ENCODE measurements around the gene SYT15. TPM values are rescaled to one million over a fixed set of nuclear protein-coding genes. Genes with fewer than 3 reads are reported as not detected.
"Not testable (repeated sequence)": the region's sequence is repeated elsewhere in the genome, so short reads cannot be mapped to it uniquely, and the experiment has no call there.

The SYT15 gene
- polyA plus RNA-seq, 3 donors, result 0.23 to 0.31 TPM; not detected in 1

DNA sequence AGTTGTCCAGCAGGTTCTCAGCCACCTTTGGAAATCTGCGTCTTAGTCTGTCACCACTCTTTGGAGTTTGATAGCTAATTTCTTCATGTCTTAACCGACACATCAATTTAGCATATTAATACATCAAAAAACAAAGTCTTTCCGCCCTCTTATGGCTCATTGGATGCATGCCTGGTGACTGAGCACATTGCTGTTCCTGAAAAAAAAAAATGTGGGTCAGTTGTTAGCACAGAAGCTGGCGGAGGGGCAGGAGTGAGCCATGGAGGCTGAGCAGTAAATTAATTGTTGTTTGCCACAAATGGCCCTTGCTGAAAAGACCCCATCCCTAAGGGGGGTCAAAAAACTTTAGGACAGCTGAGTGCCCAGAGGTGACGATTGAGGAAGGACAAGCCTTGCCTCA is 5.6 kb upstream of the SYT15 start:
- not testable (repeated sequence) for H3K4me1 Mint-ChIP-seq

DNA sequence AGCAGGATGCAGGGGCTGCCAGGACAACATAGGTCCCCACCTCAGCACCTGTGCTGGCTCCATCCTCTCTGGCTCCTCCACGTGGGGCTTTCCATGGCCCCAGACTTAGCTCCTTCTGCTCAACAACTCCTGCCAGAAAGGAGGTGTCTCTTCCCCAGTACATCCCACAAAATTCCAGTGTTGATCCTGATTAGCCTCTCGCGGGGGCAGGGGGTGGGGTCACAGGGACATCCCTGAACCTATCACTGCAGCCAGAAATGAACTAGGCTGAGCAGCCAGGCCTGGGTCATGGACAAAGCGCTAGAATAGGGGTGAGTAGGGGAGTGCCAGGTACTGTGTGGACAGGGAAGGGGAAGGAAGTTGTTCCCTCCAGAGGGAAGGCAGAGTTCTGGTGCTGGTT is 5.0 kb upstream of the SYT15 start:
- H3K4me3 Mint-ChIP-seq; H3K4me3 ChIP-seq (replicated peaks in 1 of 3; ENCODE audit: low read depth in 2 of 3, low read length in 3 of 3); H3K79me2 ChIP-seq (ENCODE audit: insufficient read depth, low read length); H3K27me3 ChIP-seq (ENCODE audit: control insufficient read depth in 2 of 2, insufficient read depth in 2 of 2, low read length in 2 of 2); H3K4me1 ChIP-seq (ENCODE audit: control insufficient read depth in 1 of 2, insufficient read depth in 2 of 2, low read length in 2 of 2); H2AFZ ChIP-seq (ENCODE audit: insufficient read depth, low read depth, low read length, poor library complexity, severe bottlenecking); intact Hi-C loops (cut with micrococcal nuclease); H3K9me3 Mint-ChIP-seq; H3K4me1 Mint-ChIP-seq; H3K36me3 ChIP-seq (replicated peaks in 1 of 2; ENCODE audit: control insufficient read depth in 1 of 2, insufficient read depth in 2 of 2, low read length in 2 of 2); H3K36me3 Mint-ChIP-seq; H4K20me1 ChIP-seq (ENCODE audit: insufficient read depth, low read length); H3K9me3 ChIP-seq (replicated peaks in 1 of 2; ENCODE audit: control insufficient read depth in 1 of 2, insufficient read depth in 1 of 2, low read length in 2 of 2); H3K27ac ChIP-seq (ENCODE audit: low read depth in 1 of 2, low read length in 2 of 2); DNase-seq; H3K27ac Mint-ChIP-seq; H3K4me2 ChIP-seq (replicated peaks; ENCODE audit: extremely low read depth, low read length, poor library complexity, severe bottlenecking); H3K9ac ChIP-seq (ENCODE audit: insufficient read depth, low read length, poor library complexity, severe bottlenecking): not testable (repeated sequence)
- WGBS (ENCODE audit: insufficient coverage), result no CpG with 5 or more reads among the region's 4 CpGs
- H3K27me3 Mint-ChIP-seq (ENCODE audit: low read depth in 3 of 3), result peaks cover 0 to 19% (median 6%) of the 10 kb centered on the region in 3 donors

More for the DNA sequence above, 5.6 kb upstream of the SYT15 start:
- H3K27me3 ChIP-seq (ENCODE audit: control insufficient read depth in 2 of 2, insufficient read depth in 2 of 2, low read length in 2 of 2); H3K36me3 ChIP-seq (replicated peaks in 1 of 2; ENCODE audit: control insufficient read depth in 1 of 2, insufficient read depth in 2 of 2, low read length in 2 of 2); H3K9me3 ChIP-seq (replicated peaks in 1 of 2; ENCODE audit: control insufficient read depth in 1 of 2, insufficient read depth in 1 of 2, low read length in 2 of 2); H3K36me3 Mint-ChIP-seq; intact Hi-C loops (cut with micrococcal nuclease); H4K20me1 ChIP-seq (ENCODE audit: insufficient read depth, low read length); H2AFZ ChIP-seq (ENCODE audit: insufficient read depth, low read depth, low read length, poor library complexity, severe bottlenecking); DNase-seq; H3K4me3 ChIP-seq (replicated peaks in 1 of 3; ENCODE audit: low read depth in 2 of 3, low read length in 3 of 3); H3K4me1 ChIP-seq (ENCODE audit: control insufficient read depth in 1 of 2, insufficient read depth in 2 of 2, low read length in 2 of 2); H3K4me2 ChIP-seq (replicated peaks; ENCODE audit: extremely low read depth, low read length, poor library complexity, severe bottlenecking); H3K27ac ChIP-seq (ENCODE audit: low read depth in 1 of 2, low read length in 2 of 2); H3K4me3 Mint-ChIP-seq; H3K9ac ChIP-seq (ENCODE audit: insufficient read depth, low read length, poor library complexity, severe bottlenecking); H3K27ac Mint-ChIP-seq; H3K9me3 Mint-ChIP-seq; H3K79me2 ChIP-seq (ENCODE audit: insufficient read depth, low read length): not testable (repeated sequence)
- no CpG with 5 or more reads among the region's 5 CpGs for WGBS (ENCODE audit: insufficient coverage)
- H3K27me3 Mint-ChIP-seq (ENCODE audit: low read depth in 3 of 3), result peaks cover 0 to 19% (median 6%) of the 10 kb centered on the region in 3 donors

DNA sequence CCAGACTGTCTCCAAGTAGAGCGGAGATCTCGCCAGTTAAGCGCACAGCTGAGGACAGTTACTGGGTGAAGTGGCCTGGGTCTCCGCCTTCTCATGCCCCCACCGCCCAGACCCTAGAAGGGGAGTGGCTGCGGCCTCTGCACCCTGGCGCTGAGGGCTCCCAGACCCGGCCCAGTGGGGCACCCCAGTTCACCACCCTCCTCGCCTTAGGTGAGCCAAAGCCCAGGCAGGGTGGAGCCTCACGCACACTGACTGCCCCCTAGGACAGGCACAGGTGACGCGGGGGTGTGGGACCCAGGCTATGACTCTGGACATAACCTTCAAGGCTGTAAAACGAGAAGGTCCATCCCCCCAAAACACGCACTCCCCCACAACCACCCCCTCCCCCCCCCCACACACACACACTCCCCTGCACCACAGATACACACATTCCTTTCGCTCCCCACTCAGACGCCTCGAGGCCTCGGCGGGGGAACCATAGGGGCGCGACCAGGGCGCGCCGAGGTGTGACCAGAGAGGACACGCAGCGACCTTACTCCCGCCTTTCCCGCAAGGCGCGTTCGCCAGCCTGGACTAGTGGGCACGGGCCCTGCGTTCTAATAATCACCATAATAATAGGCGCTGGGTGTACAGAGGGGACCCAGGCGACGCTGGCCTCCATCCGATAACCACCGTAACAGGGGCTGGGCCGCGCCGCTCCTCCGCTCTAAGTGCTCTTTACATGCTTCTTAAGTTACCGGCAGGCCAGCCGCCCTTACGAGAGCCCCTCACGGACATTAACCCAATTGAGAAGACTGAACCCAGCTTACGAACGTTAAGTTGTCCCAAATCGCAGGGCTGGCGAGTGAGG is 1.1 kb upstream of the SYT15 start:
- H3K4me3 ChIP-seq (replicated peaks in 1 of 3; ENCODE audit: low read depth in 2 of 3, low read length in 3 of 3); DNase-seq; H3K4me2 ChIP-seq (replicated peaks; ENCODE audit: extremely low read depth, low read length, poor library complexity, severe bottlenecking); H2AFZ ChIP-seq (ENCODE audit: insufficient read depth, low read depth, low read length, poor library complexity, severe bottlenecking); intact Hi-C loops (cut with micrococcal nuclease); H3K27ac ChIP-seq (ENCODE audit: low read depth in 1 of 2, low read length in 2 of 2); H3K27ac Mint-ChIP-seq; H3K36me3 Mint-ChIP-seq; H3K4me1 Mint-ChIP-seq; H3K4me3 Mint-ChIP-seq; H3K27me3 ChIP-seq (ENCODE audit: control insufficient read depth in 2 of 2, insufficient read depth in 2 of 2, low read length in 2 of 2); H3K4me1 ChIP-seq (ENCODE audit: control insufficient read depth in 1 of 2, insufficient read depth in 2 of 2, low read length in 2 of 2); H3K36me3 ChIP-seq (replicated peaks in 1 of 2; ENCODE audit: control insufficient read depth in 1 of 2, insufficient read depth in 2 of 2, low read length in 2 of 2); H3K9me3 ChIP-seq (replicated peaks in 1 of 2; ENCODE audit: control insufficient read depth in 1 of 2, insufficient read depth in 1 of 2, low read length in 2 of 2); H3K9me3 Mint-ChIP-seq; H3K9ac ChIP-seq (ENCODE audit: insufficient read depth, low read length, poor library complexity, severe bottlenecking); H4K20me1 ChIP-seq (ENCODE audit: insufficient read depth, low read length); H3K79me2 ChIP-seq (ENCODE audit: insufficient read depth, low read length): not testable (repeated sequence)
- H3K27me3 Mint-ChIP-seq (ENCODE audit: low read depth in 3 of 3), result peaks cover 0 to 20% (median 8%) of the 10 kb centered on the region in 3 donors
- WGBS (ENCODE audit: insufficient coverage), result 75% methylated on average over 7 of the region's 50 CpGs

DNA sequence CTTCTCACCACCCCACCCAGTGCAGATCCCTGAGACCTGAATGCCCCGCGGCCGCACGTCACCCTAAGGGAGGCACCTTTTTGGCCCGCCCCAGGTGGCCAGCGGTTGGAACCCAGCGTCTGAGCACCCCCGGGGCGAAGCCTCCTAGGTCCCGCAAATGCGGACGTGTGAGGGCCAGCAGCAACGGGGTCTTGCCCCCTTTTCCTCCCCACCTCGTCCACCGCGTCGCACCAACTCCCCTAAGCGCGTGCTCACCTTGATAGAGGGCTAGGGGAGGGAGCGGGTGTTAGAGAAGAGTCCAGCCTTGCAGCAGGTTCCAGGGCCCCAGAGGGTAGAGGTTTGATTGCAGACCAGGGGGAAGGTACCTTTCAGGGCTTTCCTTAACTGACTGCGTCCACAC is 450 bp downstream of the SYT15 start:
- H3K9ac ChIP-seq (ENCODE audit: insufficient read depth, low read length, poor library complexity, severe bottlenecking); H3K4me3 Mint-ChIP-seq; H3K9me3 Mint-ChIP-seq; H3K4me2 ChIP-seq (replicated peaks; ENCODE audit: extremely low read depth, low read length, poor library complexity, severe bottlenecking); H3K4me1 ChIP-seq (ENCODE audit: control insufficient read depth in 1 of 2, insufficient read depth in 2 of 2, low read length in 2 of 2); intact Hi-C loops (cut with micrococcal nuclease); H3K4me3 ChIP-seq (replicated peaks in 1 of 3; ENCODE audit: low read depth in 2 of 3, low read length in 3 of 3); DNase-seq; H3K36me3 ChIP-seq (replicated peaks in 1 of 2; ENCODE audit: control insufficient read depth in 1 of 2, insufficient read depth in 2 of 2, low read length in 2 of 2); H3K4me1 Mint-ChIP-seq; H3K36me3 Mint-ChIP-seq; H3K27ac Mint-ChIP-seq; H2AFZ ChIP-seq (ENCODE audit: insufficient read depth, low read depth, low read length, poor library complexity, severe bottlenecking); H3K27ac ChIP-seq (ENCODE audit: low read depth in 1 of 2, low read length in 2 of 2); H3K79me2 ChIP-seq (ENCODE audit: insufficient read depth, low read length); H3K9me3 ChIP-seq (replicated peaks in 1 of 2; ENCODE audit: control insufficient read depth in 1 of 2, insufficient read depth in 1 of 2, low read length in 2 of 2); H3K27me3 ChIP-seq (ENCODE audit: control insufficient read depth in 2 of 2, insufficient read depth in 2 of 2, low read length in 2 of 2); H4K20me1 ChIP-seq (ENCODE audit: insufficient read depth, low read length): not testable (repeated sequence)
- no CpG with 5 or more reads among the region's 21 CpGs for WGBS (ENCODE audit: insufficient coverage)
- H3K27me3 Mint-ChIP-seq (ENCODE audit: low read depth in 3 of 3), result peaks cover 0 to 11% (median 8%) of the 10 kb centered on the region in 3 donors
